Renal pelvis (tissue), 4 donors: ENCODE measurements around the gene IPO7. TPM values are rescaled to one million over a fixed set of nuclear protein-coding genes. Genes with fewer than 3 reads are reported as not detected.

Source experiments
- DNase-seq: peaks from one replicate; pipeline ENCODE4 v3.0.0-alpha.2; 2013
- polyA plus RNA-seq, 3 donors: library from polyadenylated mRNA; unstranded; fragments of 120-200 nt; gene quantifications; one replicate each; pipeline ENCODE4 v1.2.1, GENCODE V29; 2013; ENCODE audit not compliant: insufficient read length in 3 of 3

IPO7 gene
- polyA plus RNA-seq, 3 donors, result 98.4 to 115 (median 109) TPM

GRCh38 chr11:9479899-9480298, 95.4 kb downstream of the IPO7 start:
- no peak for DNase-seq

- no peak for DNase-seq
Measured at GRCh38 chr11:9489080-9489765, 104.8 kb downstream of the IPO7 start.

- DNase-seq, result no peak
Measured at GRCh38 chr11:9490376-9490775, 105.9 kb downstream of the IPO7 start.

- no peak for DNase-seq
Measured at GRCh38 chr11:9493492-9493891, 109.0 kb downstream of the IPO7 start.

- no peak for DNase-seq
Measured at GRCh38 chr11:9494316-9494715, 109.9 kb downstream of the IPO7 start.

- DNase-seq, result no peak
Measured at GRCh38 chr11:9495803-9496514, 111.5 kb downstream of the IPO7 start.

Other genes starting within 250 kb of the IPO7 start
- gene DENND5A, start 119.3 kb upstream of the IPO7 start, polyA plus RNA-seq, result 10 to 100 TPM; 84.5 to 95.2 (median 89.4) TPM
- 10 to 100 TPM; 28.3 to 45.0 (median 42.3) TPM for gene TMEM41B, start 70.1 kb upstream of the IPO7 start, polyA plus RNA-seq
- 10 to 100 TPM; 26.2 to 29.9 (median 27.3) TPM for gene ZNF143, start 76.4 kb downstream of the IPO7 start, polyA plus RNA-seq
- 10 to 100 TPM; 77.2 to 96.9 (median 91.3) TPM for gene WEE1, start 189.0 kb downstream of the IPO7 start, polyA plus RNA-seq